CD8-positive, alpha-beta memory T cell (primary cell): ENCODE data around the gene FBH1. TPM values are rescaled to one million over a fixed set of nuclear protein-coding genes. Genes with fewer than 3 reads are reported as not detected.
"Not testable (repeated sequence)": the region's sequence is repeated elsewhere in the genome, so short reads cannot be mapped to it uniquely, and the experiment has no call there.

Source experiments
- CTCF ChIA-PET: fragments of 350-600 bp; sonication (Branson Sonifier 250); formaldehyde crosslinking; loops from one replicate; lab custom pipeline; 2021; ENCODE audit warnings: antibody characterized with exemption; lab: Charles Lee
- POLR2A ChIA-PET: fragments of 350-600 bp; sonication (Branson Sonifier 250); formaldehyde crosslinking; loops from one replicate; lab custom pipeline; 2021; ENCODE audit warnings: antibody characterized with exemption; lab: Charles Lee
- DNase-seq, 5 donors: peaks; one replicate each; pipeline versions ENCODE4 v3.0.0 to v3.0.0-alpha.2; 2020 to 2022; ENCODE audit warnings: mixed read lengths in 1 of 5
- H3K27ac ChIP-seq: one replicate; pipeline ENCODE4 v1.7.0; 2013; ENCODE audit warnings: low read depth, mild to moderate bottlenecking, low read length, moderate library complexity
- H3K27me3 ChIP-seq: 2 replicates; pipeline ENCODE4 v1.7.0; 2013; ENCODE audit warnings: low read length, mild to moderate bottlenecking; ENCODE audit not compliant: insufficient read depth, poor library complexity, severe bottlenecking
- H3K36me3 ChIP-seq: 2 replicates; pipeline ENCODE4 v1.7.0; 2013; ENCODE audit warnings: mild to moderate bottlenecking, low read length, moderate library complexity; ENCODE audit not compliant: insufficient read depth
- H3K4me1 ChIP-seq: 2 replicates; pipeline ENCODE4 v1.7.0; 2013; ENCODE audit warnings: mild to moderate bottlenecking, low read length, moderate library complexity; ENCODE audit not compliant: insufficient read depth
- H3K4me3 ChIP-seq: 2 replicates; pipeline ENCODE4 v1.7.0; 2013; ENCODE audit warnings: mild to moderate bottlenecking, low read length
- H3K9me3 ChIP-seq: 2 replicates; pipeline ENCODE4 v1.7.0; 2013; ENCODE audit warnings: mild to moderate bottlenecking, low read length
- H3K27ac Mint-ChIP-seq, 8 donors: one replicate each; pipeline ENCODE4 v1.8.0; 2020 to 2021; ENCODE audit warnings: mixed read lengths in 8 of 8, mild to moderate bottlenecking in 6 of 8, inconsistent platforms in 3 of 8, moderate library complexity in 3 of 8
- H3K27me3 Mint-ChIP-seq, 2 donors: one replicate each; pipeline ENCODE4 v1.8.0; 2020 to 2021; ENCODE audit warnings: mixed read lengths in 2 of 2, mild to moderate bottlenecking in 1 of 2, moderate library complexity in 1 of 2
- H3K36me3 Mint-ChIP-seq, 3 donors: one replicate each; pipeline ENCODE4 v1.8.0; 2020 to 2021; ENCODE audit warnings: mixed read lengths in 3 of 3, inconsistent platforms in 1 of 3, mild to moderate bottlenecking in 1 of 3
- H3K4me1 Mint-ChIP-seq, 3 donors: one replicate each; pipeline ENCODE4 v1.8.0; 2020 to 2021; ENCODE audit warnings: mixed read lengths in 3 of 3, inconsistent platforms in 1 of 3, mild to moderate bottlenecking in 1 of 3
- H3K4me3 Mint-ChIP-seq, 7 donors: one replicate each; pipeline ENCODE4 v1.8.0; 2020 to 2021; ENCODE audit warnings: mixed read lengths in 7 of 7, mild to moderate bottlenecking in 6 of 7, moderate library complexity in 4 of 7, inconsistent platforms in 2 of 7
- H3K9me3 Mint-ChIP-seq, 5 donors: one replicate each; pipeline ENCODE4 v1.8.0; 2020 to 2022; ENCODE audit warnings: mixed read lengths in 5 of 5, mild to moderate bottlenecking in 3 of 5, moderate library complexity in 2 of 5, inconsistent platforms in 1 of 5
- polyA plus RNA-seq: library from polyadenylated mRNA; unstranded; fragments of 300-500 nt; fragmentation: Illumina TruSeq; gene quantifications from one replicate; pipeline ENCODE4 v1.2.3, GENCODE V29; 2021
- total RNA-seq, 2 experiments: library from RNA; stranded (reverse); gene quantifications; one replicate each; pipeline ENCODE4 v1.2.3, GENCODE V29; 2021

Gene FBH1
- total and polyA plus RNA-seq, 3 experiments from 2014 or later, result 58.7 to 82.2 (median 59.3) TPM

DNA sequence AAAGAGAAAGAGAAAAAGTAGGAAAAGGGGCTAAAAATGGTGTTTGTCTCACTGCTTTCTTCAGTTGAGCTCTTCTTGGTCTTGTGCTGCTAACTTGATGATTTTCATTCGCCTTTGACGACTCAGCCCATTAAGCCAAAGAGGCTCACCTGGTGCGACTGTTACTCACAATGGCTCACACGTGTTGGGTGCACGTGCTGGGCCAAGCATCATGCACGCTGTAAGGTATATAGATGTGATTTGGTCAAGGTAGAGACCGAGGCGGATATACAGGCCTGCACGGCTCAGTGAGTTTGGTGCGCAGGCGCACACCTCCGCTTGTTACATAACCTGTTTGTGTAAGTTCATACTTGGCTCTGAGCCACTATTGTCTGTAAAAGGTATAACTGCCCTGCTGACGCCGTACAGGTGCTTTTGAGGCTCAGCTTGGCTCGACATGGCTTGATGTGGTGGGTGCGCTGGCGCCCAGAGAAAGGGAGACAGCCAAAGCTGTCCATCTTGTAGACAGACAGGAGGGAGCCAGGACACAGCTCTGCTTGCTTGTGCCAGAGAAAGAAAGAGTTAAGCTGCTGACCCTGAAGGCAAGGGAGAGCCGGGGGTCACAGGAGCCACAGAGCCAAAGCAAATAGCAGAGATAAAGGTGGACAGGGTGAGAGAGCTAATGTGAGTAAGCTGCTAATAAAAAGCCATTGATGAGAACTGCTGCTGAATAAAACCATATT is 33.9 kb upstream of the FBH1 start:
- Histone ChIP-seq H3K4me3 (no peak overlapping the region), H3K4me1 (no peaks in the 10 kb centered on the region), H3K27me3 (no peaks in the 10 kb centered on the region), H3K9me3 (no peaks in the 10 kb centered on the region), H3K27ac (no peak overlapping the region), H3K36me3 (no peaks in the 10 kb centered on the region)
- no peak for DNase-seq
- H3K27ac Mint-ChIP-seq, result peak overlapping the region in 1 of 8 donors; percentile 64
- peaks cover 0 to 12% of the 10 kb centered on the region in 2 donors for H3K27me3 Mint-ChIP-seq
- H3K36me3 Mint-ChIP-seq, result no peaks in the 10 kb centered on the region
- no peak overlapping the region for H3K4me3 Mint-ChIP-seq
- H3K4me1 Mint-ChIP-seq, result no peaks in the 10 kb centered on the region
- H3K9me3 Mint-ChIP-seq, result no peaks in the 10 kb centered on the region
- ChIA-PET CTCF (no interaction called here), POLR2A (no interaction called here)

DNA sequence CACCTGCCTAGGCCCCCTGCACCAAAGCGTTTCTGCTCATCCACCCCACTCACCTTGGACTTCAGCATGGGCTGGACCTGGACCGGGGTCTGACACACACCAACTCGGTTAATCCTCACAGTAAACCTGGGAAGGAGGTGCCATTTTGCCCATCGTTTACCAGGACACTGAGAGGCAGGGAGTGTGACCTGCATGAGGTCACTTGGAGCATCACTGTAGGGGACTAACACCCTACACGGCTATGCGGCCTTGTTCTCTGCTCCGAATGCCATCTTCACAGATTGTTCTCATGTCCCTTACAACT is 33.4 kb upstream of the FBH1 start:
- Histone ChIP-seq H3K9me3 (no peaks in the 10 kb centered on the region), H3K27ac (no peak overlapping the region), H3K36me3 (no peaks in the 10 kb centered on the region), H3K4me1 (no peaks in the 10 kb centered on the region), H3K27me3 (no peaks in the 10 kb centered on the region), H3K4me3 (no peak overlapping the region)
- Mint-ChIP-seq H3K4me3 (no peak overlapping the region), H3K36me3 (peaks cover 0 to 2% (median 0%) of the 10 kb centered on the region in 3 donors), H3K4me1 (no peaks in the 10 kb centered on the region), H3K27ac (no peak overlapping the region), H3K9me3 (no peaks in the 10 kb centered on the region), H3K27me3 (peaks cover 0 to 12% of the 10 kb centered on the region in 2 donors)
- no peak for DNase-seq
- ChIA-PET POLR2A (no interaction called here), CTCF (no interaction called here)

DNA sequence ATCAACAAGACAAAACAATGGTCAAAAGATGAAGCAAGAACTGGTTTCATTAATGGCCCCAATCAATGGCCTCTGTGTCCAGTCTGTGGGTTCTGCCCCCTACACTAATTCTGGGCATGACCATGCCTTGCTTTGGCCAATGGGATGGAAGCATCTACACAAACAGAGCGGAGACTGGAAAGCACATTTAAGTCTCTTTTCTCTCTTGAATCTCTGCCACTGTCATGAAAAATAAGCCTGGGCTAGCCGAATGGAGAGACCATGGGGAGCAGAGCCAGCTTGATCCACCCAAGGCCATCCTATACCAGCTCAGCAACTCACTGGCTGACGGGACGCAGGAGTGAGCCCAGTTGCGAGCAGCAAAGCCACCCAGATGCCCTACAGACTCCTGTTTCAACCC is 31.2 kb upstream of the FBH1 start:
- no peaks in the 10 kb centered on the region for H3K9me3 Mint-ChIP-seq
- H3K27ac ChIP-seq, result no peak overlapping the region
- no peaks in the 10 kb centered on the region for H3K9me3 ChIP-seq
- H3K27me3 ChIP-seq, result no peaks in the 10 kb centered on the region
- POLR2A ChIA-PET, result no interaction called here
- peaks cover 0 to 7% of the 10 kb centered on the region in 2 donors for H3K27me3 Mint-ChIP-seq
- H3K4me3 Mint-ChIP-seq, result no peak overlapping the region
- peaks cover 0 to 2% (median 0%) of the 10 kb centered on the region in 3 donors for H3K36me3 Mint-ChIP-seq
- H3K4me1 ChIP-seq, result no peaks in the 10 kb centered on the region
- no peak for DNase-seq
- H3K27ac Mint-ChIP-seq, result no peak overlapping the region
- CTCF ChIA-PET, result interaction anchor here (1.5 kb wide), 1 partner anchor 14 kb away, joined by 4 read pairs; no protein-coding TSS in a partner anchor
- no peak overlapping the region for H3K4me3 ChIP-seq
- H3K4me1 Mint-ChIP-seq, result no peaks in the 10 kb centered on the region
- no peaks in the 10 kb centered on the region for H3K36me3 ChIP-seq

DNA sequence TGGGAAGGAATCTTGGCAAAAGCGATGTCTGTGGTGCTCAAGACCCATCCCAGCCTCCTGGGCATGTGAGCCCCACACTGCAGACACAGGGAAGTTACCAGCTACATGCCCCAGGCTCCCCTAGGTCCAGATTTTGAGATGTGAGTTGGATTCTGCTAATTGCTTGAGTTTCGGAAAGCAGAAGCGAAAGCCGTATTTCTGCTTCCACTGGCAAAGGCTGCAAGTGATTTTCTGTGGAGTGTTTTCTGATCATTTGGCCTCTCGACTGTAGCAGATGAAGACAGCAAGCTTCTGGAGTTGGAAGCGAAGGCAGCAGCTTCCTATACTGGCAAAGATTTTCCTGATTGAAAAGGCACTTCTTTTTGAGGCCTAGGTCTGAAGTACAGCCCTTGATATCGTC is 30.0 kb upstream of the FBH1 start:
- no peak for DNase-seq
- Histone ChIP-seq H3K9me3 (no peaks in the 10 kb centered on the region), H3K36me3 (no peaks in the 10 kb centered on the region), H3K27me3 (no peaks in the 10 kb centered on the region), H3K4me3 (no peak overlapping the region), H3K27ac (no peak overlapping the region), H3K4me1 (no peaks in the 10 kb centered on the region)
- ChIA-PET CTCF (interaction anchor here (1.3 kb wide), 1 partner anchor 9 kb away, joined by 3 read pairs; no protein-coding TSS in a partner anchor), POLR2A (no interaction called here)
- peaks cover 0 to 2% (median 2%) of the 10 kb centered on the region in 3 donors for H3K36me3 Mint-ChIP-seq
- peaks cover 0 to 4% of the 10 kb centered on the region in 2 donors for H3K27me3 Mint-ChIP-seq
- H3K27ac Mint-ChIP-seq, result no peak overlapping the region
- no peak overlapping the region for H3K4me3 Mint-ChIP-seq
- no peaks in the 10 kb centered on the region for H3K9me3 Mint-ChIP-seq
- H3K4me1 Mint-ChIP-seq, result no peaks in the 10 kb centered on the region

DNA sequence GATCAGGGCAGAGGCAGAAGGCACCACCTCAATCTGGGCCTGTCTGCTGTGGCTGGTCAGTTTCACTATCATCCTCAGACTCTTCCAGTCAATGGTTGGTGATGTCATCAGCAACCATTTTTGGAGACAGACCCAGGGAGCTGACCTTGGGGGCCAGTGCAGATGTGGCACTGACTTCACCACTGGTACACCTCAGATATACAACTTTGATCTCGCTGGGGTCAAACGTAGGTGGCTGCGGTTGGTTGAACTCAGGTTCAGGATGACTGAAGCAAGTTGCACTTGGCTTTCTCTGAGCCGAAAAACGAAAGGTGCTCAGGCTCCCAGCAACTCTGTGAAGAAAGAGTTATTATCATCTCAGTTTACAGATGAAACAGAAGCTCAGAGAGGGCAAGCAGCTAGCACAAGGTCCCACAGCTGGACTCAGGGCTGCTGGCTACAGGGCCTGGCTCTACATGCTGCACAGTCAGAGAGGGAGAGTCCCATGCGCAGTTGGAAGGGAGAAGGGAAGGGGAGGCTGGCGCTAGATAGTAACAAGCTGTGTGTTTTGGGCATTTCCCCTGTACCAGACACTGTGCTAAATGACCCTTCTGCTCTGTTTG is 27.6 kb upstream of the FBH1 start:
- Mint-ChIP-seq H3K4me1 (no peaks in the 10 kb centered on the region), H3K27ac (no peak overlapping the region), H3K4me3 (no peak overlapping the region), H3K36me3 (peaks cover 0 to 2% (median 2%) of the 10 kb centered on the region in 3 donors), H3K27me3 (no peaks in the 10 kb centered on the region), H3K9me3 (no peaks in the 10 kb centered on the region)
- Histone ChIP-seq H3K4me3 (no peak overlapping the region), H3K4me1 (no peaks in the 10 kb centered on the region), H3K27ac (no peak overlapping the region), H3K27me3 (no peaks in the 10 kb centered on the region), H3K36me3 (no peaks in the 10 kb centered on the region), H3K9me3 (no peaks in the 10 kb centered on the region)
- no peak for DNase-seq
- CTCF ChIA-PET, result interaction anchor here (0.9 kb wide), 1 partner anchor 10 kb away, joined by 5 read pairs; no protein-coding TSS in a partner anchor
- POLR2A ChIA-PET, result no interaction called here

DNA sequence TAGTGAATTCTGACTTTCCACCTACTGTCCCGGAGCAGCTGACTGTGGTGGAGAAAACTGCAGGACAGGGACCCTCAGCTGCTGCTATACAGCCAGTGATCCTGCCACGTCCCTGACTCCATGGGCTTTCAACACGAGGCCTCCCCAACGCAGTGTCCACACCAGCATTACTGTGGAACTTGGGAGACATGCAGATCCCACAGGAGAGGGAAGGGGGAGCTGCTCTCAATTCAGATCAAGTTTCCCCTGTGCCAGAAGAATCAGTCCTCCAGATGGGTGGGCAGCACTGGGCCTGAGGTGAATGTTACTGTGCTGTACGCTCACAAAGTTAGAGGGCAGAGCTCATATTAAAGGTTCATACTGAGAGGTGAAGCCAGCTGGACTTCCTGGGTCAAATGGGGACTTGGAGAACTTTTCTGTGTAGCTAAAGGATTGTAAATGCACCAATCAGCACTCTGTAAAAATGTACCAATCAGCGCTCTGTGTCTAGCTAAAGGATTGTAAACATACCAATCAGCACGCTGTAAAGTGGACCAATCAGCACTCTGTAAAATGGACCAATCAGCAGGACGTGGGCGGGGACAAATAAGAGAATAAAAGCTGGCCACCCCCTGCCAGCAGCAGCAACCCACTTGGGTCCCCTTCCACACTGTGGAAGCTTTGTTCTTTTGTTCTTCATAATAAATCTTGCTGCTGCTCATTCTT is 26.9 kb upstream of the FBH1 start:
- H3K4me1 Mint-ChIP-seq, DNase-seq, H3K36me3 ChIP-seq, H3K9me3 ChIP-seq, H3K27ac Mint-ChIP-seq, H3K4me3 ChIP-seq, H3K36me3 Mint-ChIP-seq, POLR2A ChIA-PET, H3K27ac ChIP-seq, H3K27me3 ChIP-seq, H3K4me1 ChIP-seq, H3K27me3 Mint-ChIP-seq, H3K4me3 Mint-ChIP-seq, H3K9me3 Mint-ChIP-seq: not testable (repeated sequence)
- CTCF ChIA-PET, result interaction anchor here (0.9 to 1.2 kb wide), 2 partner anchors 9 to 11 kb away, joined by 3 to 5 read pairs; no protein-coding TSS in a partner anchor

DNA sequence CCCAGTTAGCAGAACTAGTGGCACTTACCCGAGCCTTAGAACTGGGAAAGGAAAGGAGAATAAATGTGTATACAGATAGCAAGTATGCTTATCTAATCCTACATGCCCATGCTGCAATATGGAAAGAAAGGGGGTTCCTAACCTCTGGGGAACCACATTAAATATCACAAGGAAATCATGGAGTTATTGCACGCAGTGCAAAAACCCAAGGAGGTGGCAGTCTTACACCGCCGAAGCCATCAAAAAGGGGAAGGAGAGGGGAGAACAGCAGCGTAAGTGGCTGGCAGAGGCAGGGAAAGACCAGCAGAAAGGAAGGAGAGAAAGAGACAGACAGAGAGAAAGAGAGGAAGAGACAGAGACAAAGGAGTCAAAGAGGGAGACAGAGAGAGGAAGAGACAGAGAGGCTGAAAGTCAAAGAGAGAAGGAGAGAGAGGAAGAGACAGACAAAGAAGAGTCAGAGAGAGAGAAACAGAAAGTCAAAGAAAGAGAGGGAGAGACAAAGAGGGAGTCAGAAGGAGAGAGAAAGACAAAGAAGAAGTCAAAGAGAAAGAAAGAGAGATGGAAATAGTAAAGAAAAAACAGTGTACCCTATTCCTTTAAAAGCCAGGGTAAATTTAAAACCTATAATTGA is 23.5 kb upstream of the FBH1 start:
- H3K4me1 ChIP-seq, H3K4me1 Mint-ChIP-seq, POLR2A ChIA-PET, H3K27me3 ChIP-seq, H3K36me3 Mint-ChIP-seq, DNase-seq, H3K4me3 ChIP-seq, H3K27ac Mint-ChIP-seq, CTCF ChIA-PET, H3K27me3 Mint-ChIP-seq, H3K9me3 Mint-ChIP-seq, H3K36me3 ChIP-seq, H3K27ac ChIP-seq, H3K9me3 ChIP-seq, H3K4me3 Mint-ChIP-seq: not testable (repeated sequence)

DNA sequence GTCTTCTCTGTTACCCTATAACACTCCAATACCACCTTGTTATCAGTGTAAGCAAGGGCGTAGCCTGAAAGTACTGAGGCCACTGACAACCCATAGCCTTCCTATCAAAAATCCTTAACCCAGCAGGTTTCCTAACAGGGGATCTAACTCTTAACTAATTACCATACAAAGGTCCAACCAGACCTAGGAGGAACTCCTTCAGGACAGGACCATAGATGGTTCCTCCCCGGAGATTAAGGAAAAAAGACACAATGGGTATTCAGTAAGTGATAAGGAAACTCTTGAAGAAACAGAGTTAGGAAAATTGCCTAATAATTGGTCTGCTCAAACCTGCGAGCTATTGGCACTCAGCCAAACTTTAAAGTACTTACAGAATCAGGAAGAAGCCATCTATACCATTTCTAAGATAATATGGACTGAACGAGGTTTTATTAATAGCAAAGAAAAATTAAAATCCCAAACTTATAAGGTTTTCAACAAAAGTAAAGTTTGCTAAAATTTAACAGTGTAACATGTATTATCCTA is 22.9 kb upstream of the FBH1 start:
- POLR2A ChIA-PET, H3K27ac Mint-ChIP-seq: not testable (repeated sequence)

More for the DNA sequence above, 22.9 kb upstream of the FBH1 start:
- H3K9me3 Mint-ChIP-seq, H3K27me3 Mint-ChIP-seq, H3K4me1 Mint-ChIP-seq, H3K4me1 ChIP-seq, H3K4me3 ChIP-seq, CTCF ChIA-PET, DNase-seq, H3K36me3 ChIP-seq, H3K4me3 Mint-ChIP-seq, H3K36me3 Mint-ChIP-seq, H3K9me3 ChIP-seq, H3K27ac ChIP-seq, H3K27me3 ChIP-seq: not testable (repeated sequence)
